T-helper 2 cell treated with Interferon-gamma antibody and Interleukin-4, amounts not matched to agents 5 μg/mL and 100 μg/mL, for 36 hours (primary cell): ENCODE measurements around the gene SBNO2.
"Not testable (repeated sequence)": the region's sequence is repeated elsewhere in the genome, so short reads cannot be mapped to it uniquely, and the experiment has no call there.

Source experiments
- DNase-seq: peaks from one replicate; pipeline ENCODE4 v3.0.0; 2021; ENCODE audit warnings: low spot score
- H3K27ac Mint-ChIP-seq: one replicate; pipeline ENCODE4 v1.8.0; 2021; ENCODE audit warnings: mild to moderate bottlenecking, mixed read lengths
- H3K27me3 Mint-ChIP-seq: one replicate; pipeline ENCODE4 v1.8.0; 2021; ENCODE audit warnings: low read depth, mixed read lengths
- H3K36me3 Mint-ChIP-seq: one replicate; pipeline ENCODE4 v1.8.0; 2021; ENCODE audit warnings: low read depth, mixed read lengths
- H3K4me1 Mint-ChIP-seq: one replicate; pipeline ENCODE4 v1.8.0; 2021; ENCODE audit warnings: low read depth, mixed read lengths
- H3K4me3 Mint-ChIP-seq: one replicate; pipeline ENCODE4 v1.8.0; 2022; ENCODE audit warnings: mild to moderate bottlenecking, moderate library complexity, mixed read lengths
- H3K9me3 Mint-ChIP-seq: one replicate; pipeline ENCODE4 v1.8.0; 2021; ENCODE audit warnings: mixed read lengths

The SBNO2 gene

DNA sequence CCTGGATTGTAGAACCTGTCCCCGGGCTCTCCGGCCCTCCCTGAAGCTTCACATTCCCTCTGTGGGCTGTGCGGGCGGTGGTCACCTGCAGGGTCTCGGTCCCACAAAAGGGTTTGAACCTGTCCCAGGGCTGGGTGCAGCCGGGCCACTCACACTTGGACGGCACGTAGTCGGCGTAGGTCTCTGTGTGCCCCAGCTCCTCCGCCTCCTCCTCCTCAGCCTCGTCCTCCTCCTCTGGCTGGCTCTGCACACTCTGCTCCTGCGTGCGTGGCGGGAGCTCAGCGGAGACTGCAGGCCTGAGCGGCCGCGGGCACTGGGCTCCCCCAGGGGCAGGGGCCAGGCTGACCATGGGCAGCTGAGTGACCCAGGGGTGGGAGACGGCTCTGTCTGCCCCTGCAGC, 50.7 kb downstream of the SBNO2 start:
- Mint-ChIP-seq H3K4me1 (peaks cover 2% of the 10 kb centered on the region), H3K27ac (no peak overlapping the region), H3K27me3 (no peaks in the 10 kb centered on the region), H3K4me3 (no peak overlapping the region), H3K36me3 (peaks cover 38% of the 10 kb centered on the region), H3K9me3 (no peaks in the 10 kb centered on the region)
- DNase-seq, result no peak

DNA sequence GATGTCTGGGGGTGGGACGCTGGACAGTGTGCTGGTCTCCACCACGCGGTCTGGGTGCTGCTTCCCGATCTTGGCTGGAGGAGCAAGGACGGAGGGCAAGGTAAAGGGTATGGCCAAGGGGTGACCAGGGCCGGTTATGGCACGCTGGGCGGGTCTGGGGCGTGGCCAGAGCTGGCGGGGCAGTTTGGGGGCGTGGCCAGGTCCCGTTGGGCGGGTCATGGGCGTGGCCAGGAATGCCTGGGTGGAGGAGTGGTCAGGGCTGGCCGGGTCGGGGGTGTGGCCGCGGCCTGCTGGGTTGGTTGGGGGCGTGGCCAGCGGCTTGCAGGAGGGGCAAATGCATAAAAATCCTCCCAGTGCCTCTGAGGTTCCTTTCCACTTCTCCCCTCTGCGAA, 51.1 kb downstream of the SBNO2 start:
- no peaks in the 10 kb centered on the region for H3K27me3 Mint-ChIP-seq
- peaks cover 2% of the 10 kb centered on the region for H3K4me1 Mint-ChIP-seq
- H3K36me3 Mint-ChIP-seq, result peaks cover 38% of the 10 kb centered on the region
- H3K9me3 Mint-ChIP-seq, result no peaks in the 10 kb centered on the region
- no peak overlapping the region for H3K4me3 Mint-ChIP-seq
- DNase-seq, result peak; percentile 55
- H3K27ac Mint-ChIP-seq, result peak overlapping the region; percentile 41

DNA sequence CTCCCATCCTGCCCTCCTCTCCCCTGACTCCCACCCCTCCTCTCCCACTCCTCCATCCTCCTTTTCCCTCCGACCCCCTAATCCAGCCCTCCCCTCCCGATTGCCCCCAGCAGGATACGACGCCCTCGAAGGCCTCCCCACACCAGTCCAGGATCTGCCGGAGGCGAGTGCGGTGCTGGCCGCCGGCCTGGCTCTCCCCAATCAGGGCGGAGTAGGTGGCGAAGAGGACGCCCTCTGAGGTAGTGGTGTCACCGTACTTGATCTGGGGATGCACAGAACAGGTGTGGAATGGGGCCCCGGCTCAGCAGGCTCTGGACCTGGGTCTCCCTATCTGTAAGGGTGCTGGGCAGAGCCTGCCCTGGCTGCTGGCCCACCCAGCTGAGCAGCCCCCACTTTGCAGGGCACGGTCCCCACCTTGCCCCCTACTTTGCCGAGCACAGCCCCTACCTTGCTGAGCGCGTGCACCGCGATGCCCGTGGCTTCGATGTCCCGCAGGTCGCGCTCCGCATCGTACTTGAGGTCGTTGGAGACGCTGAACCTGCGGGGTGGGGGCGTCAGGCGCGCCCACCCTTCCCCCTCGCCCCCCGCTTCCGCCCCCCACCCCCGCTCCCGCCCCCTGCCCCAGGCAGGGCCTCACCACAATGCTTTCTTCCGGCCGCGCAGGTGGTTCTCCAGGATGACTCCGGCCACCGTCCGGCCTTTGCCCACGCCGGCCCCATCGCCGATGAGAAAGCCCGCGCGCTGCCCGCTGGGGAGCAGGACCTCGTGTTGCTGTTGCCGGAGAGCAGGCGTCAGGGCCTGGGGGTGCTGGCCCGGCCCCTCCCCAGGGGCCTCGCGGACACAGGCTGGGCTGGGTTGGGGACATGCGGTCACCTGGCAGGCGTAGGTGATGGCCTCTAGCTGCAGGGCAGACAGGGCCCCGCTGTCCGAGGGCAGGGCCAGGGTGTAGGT, 51.8 kb downstream of the SBNO2 start:
- Mint-ChIP-seq H3K27me3 (no peaks in the 10 kb centered on the region), H3K4me3 (no peak overlapping the region), H3K36me3 (peaks cover 36% of the 10 kb centered on the region), H3K9me3 (no peaks in the 10 kb centered on the region), H3K27ac (peak overlapping the region; percentile 41), H3K4me1 (no peaks in the 10 kb centered on the region)
- DNase-seq, result no peak

DNA sequence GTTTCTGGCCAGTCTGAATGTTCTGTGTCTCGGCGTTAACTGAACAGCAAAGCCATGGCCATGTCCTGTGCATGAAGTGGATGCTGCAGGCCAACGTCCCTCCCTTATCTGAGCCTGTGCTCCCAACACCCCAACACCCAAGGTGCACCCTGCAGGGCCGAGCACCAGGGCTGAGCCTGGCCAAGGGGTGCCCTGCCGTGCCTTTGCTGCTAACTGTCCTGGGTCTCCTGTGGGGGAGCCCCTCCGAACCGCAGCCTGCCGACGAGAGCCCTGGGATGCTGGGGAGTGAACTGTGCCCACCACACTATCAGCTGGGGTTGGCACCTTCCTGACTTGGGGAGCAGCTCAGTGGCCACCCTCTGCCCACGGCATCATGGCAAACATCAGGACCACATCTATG, 52.7 kb downstream of the SBNO2 start:
- H3K27ac Mint-ChIP-seq, result no peak overlapping the region
- no peaks in the 10 kb centered on the region for H3K9me3 Mint-ChIP-seq
- no peak for DNase-seq

DNA sequence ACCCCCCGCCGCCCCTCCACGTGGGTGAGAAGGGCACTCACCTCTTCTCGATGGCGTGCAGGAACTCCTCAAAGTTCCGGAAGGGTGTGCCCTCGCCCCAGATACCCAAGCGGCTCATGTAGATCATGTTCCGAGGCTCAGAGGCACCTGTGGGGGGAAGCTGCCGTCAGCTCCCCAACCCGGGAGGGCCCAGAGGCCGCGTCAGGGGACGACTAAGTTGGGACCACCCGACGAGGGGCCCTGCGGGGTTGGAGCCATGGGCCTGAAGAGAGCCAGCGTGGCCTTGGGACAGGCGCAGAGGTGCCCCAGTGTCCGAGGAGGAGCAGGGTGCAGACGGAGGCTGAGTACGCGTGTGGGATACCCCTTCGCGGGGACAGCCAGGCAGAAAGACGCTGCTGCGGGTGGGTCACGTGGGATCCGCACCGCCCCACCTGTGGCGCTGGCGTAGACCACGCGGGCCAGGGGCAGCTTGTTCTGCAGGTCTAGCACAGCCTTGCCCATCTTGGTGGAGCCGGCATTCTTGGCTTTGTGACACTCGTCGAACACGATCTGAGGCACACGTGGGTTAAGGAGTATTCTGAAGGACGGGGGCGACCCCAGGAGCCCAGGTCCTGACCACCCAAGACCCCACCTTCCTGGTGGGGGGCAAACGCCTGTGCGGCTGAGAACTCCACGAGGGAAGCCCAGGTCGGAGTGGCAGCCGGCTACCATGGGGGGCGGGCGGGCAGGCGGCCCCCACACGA, 54.4 kb downstream of the SBNO2 start:
- Mint-ChIP-seq H3K4me1 (no peaks in the 10 kb centered on the region), H3K36me3 (peaks cover 28% of the 10 kb centered on the region), H3K9me3 (no peaks in the 10 kb centered on the region), H3K27ac (no peak overlapping the region), H3K27me3 (no peaks in the 10 kb centered on the region), H3K4me3 (no peak overlapping the region)
- no peak for DNase-seq

More for the DNA sequence above, 52.7 kb downstream of the SBNO2 start:
- H3K27me3 Mint-ChIP-seq, result no peaks in the 10 kb centered on the region
- no peaks in the 10 kb centered on the region for H3K4me1 Mint-ChIP-seq
- H3K4me3 Mint-ChIP-seq, result no peak overlapping the region
- peaks cover 31% of the 10 kb centered on the region for H3K36me3 Mint-ChIP-seq

DNA sequence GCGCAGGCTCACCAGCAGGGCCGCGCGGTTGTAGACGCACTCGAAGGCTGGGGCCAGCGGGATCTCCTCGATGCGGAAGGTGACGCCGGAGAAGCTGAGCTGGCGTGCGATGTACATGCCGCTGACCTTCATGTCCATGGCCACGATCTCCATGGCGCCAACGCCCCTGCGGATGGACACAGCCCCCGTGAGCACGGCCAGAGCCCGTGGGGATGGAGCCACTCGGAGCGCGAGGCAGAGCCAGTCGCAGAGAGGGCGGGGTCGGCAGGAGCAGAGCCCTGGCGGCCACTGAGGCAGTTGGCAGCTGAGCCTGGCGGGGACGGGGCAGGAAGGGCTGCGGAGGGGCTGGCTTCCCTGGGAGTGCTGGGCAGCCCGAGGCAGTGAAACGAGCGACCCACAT, 55.1 kb downstream of the SBNO2 start:
- Mint-ChIP-seq H3K9me3 (no peaks in the 10 kb centered on the region), H3K36me3 (peaks cover 28% of the 10 kb centered on the region), H3K27me3 (no peaks in the 10 kb centered on the region), H3K4me3 (no peak overlapping the region), H3K4me1 (no peaks in the 10 kb centered on the region), H3K27ac (no peak overlapping the region)
- no peak for DNase-seq

DNA sequence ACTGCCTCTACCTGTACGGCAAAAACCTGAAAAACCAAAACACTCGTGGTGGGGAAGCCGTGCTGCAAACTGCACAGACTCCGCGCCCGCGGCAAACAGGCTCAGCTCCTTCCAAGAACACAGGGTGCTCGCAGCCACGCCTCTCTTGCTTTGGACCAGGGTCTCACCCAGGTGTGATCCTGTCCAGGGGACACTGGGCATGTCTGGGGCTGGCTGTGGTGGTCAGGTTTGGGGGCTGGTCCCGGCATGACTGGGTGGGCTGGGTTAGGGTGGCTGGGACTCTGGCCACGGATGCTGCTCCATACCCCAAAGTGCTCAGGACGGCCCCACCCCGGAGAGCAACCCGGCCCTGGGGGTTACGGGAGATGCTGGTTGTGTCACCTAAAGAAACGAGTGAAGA, 56.4 kb downstream of the SBNO2 start:
- Mint-ChIP-seq H3K9me3 (no peaks in the 10 kb centered on the region), H3K4me3 (no peak overlapping the region), H3K36me3 (peaks cover 23% of the 10 kb centered on the region), H3K4me1 (no peaks in the 10 kb centered on the region), H3K27me3 (no peaks in the 10 kb centered on the region), H3K27ac (no peak overlapping the region)
- no peak for DNase-seq

DNA sequence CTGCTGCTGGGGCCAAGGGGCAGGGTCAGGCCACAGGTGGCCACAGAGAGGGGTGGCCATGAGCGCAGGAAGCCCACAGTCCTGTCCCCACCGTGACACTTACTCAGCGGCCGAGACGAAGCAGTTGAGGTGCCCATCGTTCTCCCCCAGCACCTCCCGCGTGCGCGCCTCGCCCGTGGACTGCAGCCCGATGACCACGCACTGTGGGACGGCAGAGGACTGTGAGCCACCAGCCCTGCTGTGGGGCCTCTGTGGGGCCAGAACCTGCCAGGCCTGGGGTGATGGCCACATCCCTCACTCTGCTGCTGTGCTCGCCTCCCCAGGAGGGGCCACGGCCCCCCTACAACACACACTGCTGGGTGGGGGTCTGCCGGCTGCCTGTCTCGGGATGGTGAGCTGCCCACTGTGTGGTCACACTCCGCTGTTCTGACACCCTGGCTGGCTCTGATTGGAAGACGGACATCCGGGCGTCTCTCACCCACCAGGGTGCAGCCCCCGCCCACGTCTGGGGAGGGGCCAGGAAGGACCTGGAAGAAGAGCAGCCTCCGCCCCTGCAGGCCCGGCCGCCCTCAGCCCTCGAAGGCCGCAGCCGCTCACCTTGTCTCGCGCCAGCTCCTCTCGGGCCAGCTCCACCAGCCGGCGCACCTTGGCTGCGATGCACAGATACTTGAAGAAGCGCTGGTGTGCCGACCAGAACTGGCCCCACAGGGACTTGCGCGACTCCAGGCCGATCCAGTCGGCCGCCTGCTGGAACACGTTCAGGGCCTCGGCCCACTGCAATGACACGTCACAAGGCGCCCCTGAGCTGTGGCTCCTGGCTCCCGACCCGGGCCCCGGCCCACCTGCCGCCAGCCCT, 57.1 kb downstream of the SBNO2 start:
- Mint-ChIP-seq H3K36me3 (peaks cover 20% of the 10 kb centered on the region), H3K27ac (no peak overlapping the region), H3K27me3 (no peaks in the 10 kb centered on the region), H3K4me1 (no peaks in the 10 kb centered on the region), H3K9me3 (no peaks in the 10 kb centered on the region), H3K4me3 (no peak overlapping the region)
- DNase-seq, result no peak

DNA sequence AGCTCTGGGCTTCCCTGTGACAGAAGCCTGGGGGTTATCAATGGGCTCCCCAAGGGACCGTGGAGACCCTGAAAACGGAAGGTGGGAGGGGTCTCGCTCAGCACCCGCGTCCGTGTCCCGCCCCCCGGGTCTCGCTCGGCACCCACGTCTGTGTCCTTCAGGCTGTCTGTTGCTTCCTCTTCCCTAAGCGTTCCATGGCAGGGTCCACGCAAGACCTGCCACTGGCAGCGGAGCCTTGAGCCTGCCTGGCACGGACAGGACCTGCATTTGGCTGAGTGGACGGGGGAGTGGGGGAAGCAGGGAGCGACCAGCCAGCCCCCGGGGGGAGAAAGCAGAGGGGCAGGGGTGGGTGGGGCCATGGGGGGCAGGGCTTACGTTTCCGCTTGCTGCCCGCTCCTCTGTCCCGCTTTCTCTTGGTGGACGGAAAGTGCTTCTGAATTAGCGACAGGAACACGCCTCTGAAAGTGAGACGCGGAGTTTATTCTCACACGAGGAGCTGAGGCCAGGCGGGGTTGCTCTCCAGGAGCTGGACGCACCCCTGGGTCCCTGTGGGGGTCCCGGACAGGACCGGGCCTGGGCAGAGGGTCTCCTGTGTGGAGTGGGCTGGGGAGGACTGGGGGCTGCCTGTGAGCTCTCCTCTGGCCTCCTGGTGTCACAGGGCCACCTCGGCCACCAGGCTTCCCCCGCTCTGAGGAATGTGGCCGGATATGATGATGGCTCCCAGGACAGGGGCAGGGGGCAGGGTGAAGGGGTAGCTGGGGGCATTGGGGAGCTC, 58.2 kb downstream of the SBNO2 start:
- Mint-ChIP-seq H3K27me3 (no peaks in the 10 kb centered on the region), H3K27ac (no peak overlapping the region), H3K36me3 (peaks cover 12% of the 10 kb centered on the region), H3K4me1 (no peaks in the 10 kb centered on the region), H3K4me3 (no peak overlapping the region), H3K9me3 (no peaks in the 10 kb centered on the region)
- DNase-seq, result no peak

DNA sequence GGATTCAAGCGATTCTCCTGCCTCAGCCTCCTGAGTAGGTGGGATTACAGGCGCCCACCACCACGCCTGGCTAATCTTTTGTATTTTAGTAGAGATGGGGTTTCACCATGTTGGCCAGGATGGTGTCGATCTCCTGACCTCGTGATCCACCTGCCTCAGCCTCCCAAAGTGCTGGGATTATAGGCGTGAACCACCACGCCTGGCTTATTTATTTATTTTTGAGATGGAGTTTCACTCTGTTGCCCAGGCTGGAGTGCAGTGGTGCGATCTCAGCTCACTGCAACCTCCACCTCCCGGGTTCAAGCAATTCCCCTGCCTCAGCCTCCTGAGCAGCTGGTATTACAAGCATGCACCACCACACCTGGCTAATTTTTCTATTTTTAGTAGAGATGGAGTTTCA, 59.3 kb downstream of the SBNO2 start:
- H3K9me3 Mint-ChIP-seq, H3K4me1 Mint-ChIP-seq, H3K27ac Mint-ChIP-seq, H3K27me3 Mint-ChIP-seq, H3K36me3 Mint-ChIP-seq, H3K4me3 Mint-ChIP-seq, DNase-seq: not testable (repeated sequence)

DNA sequence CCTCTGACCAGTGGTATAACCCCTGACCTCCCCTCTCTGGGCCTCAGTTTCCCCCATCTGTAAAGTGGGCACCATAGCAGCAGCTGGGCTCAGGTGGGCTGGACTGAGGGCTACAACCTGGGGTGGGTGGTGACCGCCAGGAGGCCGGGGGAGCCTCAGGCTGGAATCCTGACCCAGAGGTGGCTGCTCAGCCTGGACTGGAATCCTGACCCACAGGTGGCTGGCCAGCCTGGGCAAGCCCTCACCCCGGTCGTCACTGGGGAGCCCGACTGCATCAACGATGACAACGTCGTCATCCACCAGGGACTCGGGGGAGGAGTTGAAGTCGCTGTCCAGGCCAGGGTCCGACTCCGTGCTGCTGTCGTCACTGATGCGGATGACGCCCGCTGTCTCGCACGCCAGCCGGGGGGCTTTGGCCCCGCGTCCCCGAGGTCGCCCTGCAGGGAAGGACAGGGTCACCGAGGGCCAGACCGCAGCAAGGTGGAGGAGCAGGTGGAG, 60.0 kb downstream of the SBNO2 start:
- H3K27me3 Mint-ChIP-seq, result no peaks in the 10 kb centered on the region
- H3K4me3 Mint-ChIP-seq, result no peak overlapping the region
- peaks cover 5% of the 10 kb centered on the region for H3K36me3 Mint-ChIP-seq
- no peaks in the 10 kb centered on the region for H3K9me3 Mint-ChIP-seq
- no peak overlapping the region for H3K27ac Mint-ChIP-seq
- H3K4me1 Mint-ChIP-seq, result no peaks in the 10 kb centered on the region
- no peak for DNase-seq

DNA sequence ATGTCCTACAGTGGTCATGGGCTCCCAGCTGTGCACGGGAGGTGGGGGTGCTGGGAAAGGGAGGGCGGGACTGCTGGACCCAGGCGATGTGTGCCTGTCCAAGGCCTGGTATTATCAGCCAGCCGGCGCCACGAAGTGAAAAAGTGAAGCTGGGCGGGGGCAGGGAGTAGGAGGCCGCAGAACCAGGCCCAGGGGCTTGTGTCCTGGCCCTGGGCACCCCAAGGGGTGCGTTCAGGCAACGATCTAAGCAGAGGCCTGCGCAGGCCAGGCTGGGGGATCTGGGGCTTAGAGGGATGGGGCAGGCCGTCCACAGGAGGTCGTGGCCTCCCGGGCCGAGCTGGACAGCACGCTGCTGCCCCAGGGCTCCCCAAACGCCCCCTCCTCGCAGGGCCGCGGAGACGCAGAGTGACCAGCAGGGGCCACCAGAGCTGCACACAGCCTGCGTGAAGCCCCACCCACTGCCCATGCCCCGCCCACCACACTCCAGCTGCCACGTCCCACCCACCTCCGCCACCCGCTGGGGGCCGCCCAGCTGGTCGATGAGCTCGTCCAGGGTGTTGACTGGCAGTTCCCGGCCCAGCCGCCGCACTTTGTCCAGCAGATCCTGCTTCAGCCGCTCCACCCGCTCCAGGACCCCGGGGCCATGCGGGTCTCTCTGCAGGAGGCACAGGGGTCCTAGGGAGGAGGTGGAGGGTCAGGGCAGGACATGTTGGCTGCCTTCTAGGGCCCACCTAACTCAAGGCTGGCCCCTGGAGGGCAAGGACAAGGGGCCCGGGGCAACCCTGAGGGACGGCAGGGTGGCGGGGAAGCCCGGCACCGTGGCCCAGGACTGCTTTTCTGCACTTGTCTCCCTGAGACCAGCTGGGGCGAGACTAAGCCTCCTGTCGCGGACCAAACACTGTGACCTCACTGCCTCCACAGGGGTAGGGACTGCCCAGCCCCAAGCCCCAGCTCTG, 60.8 kb downstream of the SBNO2 start:
- no peaks in the 10 kb centered on the region for H3K4me1 Mint-ChIP-seq
- no peak overlapping the region for H3K27ac Mint-ChIP-seq
- peaks cover 2% of the 10 kb centered on the region for H3K36me3 Mint-ChIP-seq
- H3K4me3 Mint-ChIP-seq, result no peak overlapping the region
- H3K27me3 Mint-ChIP-seq, result no peaks in the 10 kb centered on the region
- DNase-seq, result peak; percentile 75
- no peaks in the 10 kb centered on the region for H3K9me3 Mint-ChIP-seq
